SK-N-SH (cell line): ENCODE results near the gene TREM1. TPM values are rescaled to one million over a fixed set of nuclear protein-coding genes. Genes with fewer than 3 reads are reported as not detected.

Experiments used
- CTCF ChIA-PET: fragments of 300-600, 350-600 bp; formaldehyde crosslinking; extraction: SDS; loops from one replicate; lab custom pipeline; 2021; lab: Yijun Ruan, JAX
- POLR2A ChIA-PET: fragments of 350-600 bp; sonication (Branson Sonifier 250); formaldehyde crosslinking; extraction: SDS; loops from one replicate; lab custom pipeline; 2020; ENCODE audit warnings: antibody characterized with exemption, inconsistent platforms; lab: Yijun Ruan, JAX
- DNase-seq: peaks from one replicate; pipeline ENCODE4 v3.0.0; 2012
- H2AFZ ChIP-seq: fragments of 200-600 bp; sonication (generic); 2 replicates; pipeline ENCODE4 v1.8.1; 2016; ENCODE audit warnings: antibody characterized with exemption, mild to moderate bottlenecking, low read depth
- H3F3A ChIP-seq: fragments of 200-600 bp; sonication (generic); replicated peaks from 2 replicates; pipeline ENCODE3; 2016; ENCODE audit warnings: antibody characterized with exemption, mild to moderate bottlenecking; ENCODE audit not compliant: insufficient read depth
- H3K27ac ChIP-seq, 2 experiments: fragments of 200-500 bp in 1 of 2; fragments of 200-600 bp in 1 of 2; sonication (Bioruptor generic) in 1 of 2; sonication (generic), shearing (Covaris generic) in 1 of 2; 2 replicates each; pipeline versions ENCODE4 v1.5.1 to v1.6.1; 2014 to 2016; ENCODE audit warnings: low read depth in 2 of 2, inconsistent platforms in 1 of 2, low read length in 1 of 2, mild to moderate bottlenecking in 1 of 2, mixed read lengths in 1 of 2
- H3K27me3 ChIP-seq: fragments of 200-600 bp; sonication (generic), shearing (Covaris generic); 2 replicates; pipeline ENCODE4 v1.6.1; 2016; ENCODE audit warnings: mixed run types; ENCODE audit not compliant: insufficient read depth
- H3K36me3 ChIP-seq, 2 experiments: fragments of 200-500 bp in 1 of 2; fragments of 200-600 bp in 1 of 2; sonication (Bioruptor generic) in 1 of 2; sonication (generic) in 1 of 2; replicated peaks in 1 of 2; 2 replicates each; pipeline versions ENCODE3 to v1.5.1; 2014 to 2016; ENCODE audit warnings: low read length in 1 of 2, mild to moderate bottlenecking in 1 of 2; ENCODE audit not compliant: insufficient read depth in 2 of 2, control insufficient read depth in 1 of 2
- H3K4me1 ChIP-seq, 2 experiments: fragments of 200-500 bp in 1 of 2; fragments of 200-600 bp in 1 of 2; sonication (Bioruptor generic) in 1 of 2; sonication (generic), shearing (Covaris generic) in 1 of 2; 2 replicates each; pipeline versions ENCODE4 v1.5.1 to v1.6.1; 2014 to 2016; ENCODE audit warnings: low read depth in 1 of 2, low read length in 1 of 2, mixed run types in 1 of 2; ENCODE audit not compliant: insufficient read depth in 2 of 2, control insufficient read depth in 1 of 2
- H3K4me2 ChIP-seq: fragments of 200-600 bp; sonication (generic), shearing (Covaris generic); 2 replicates; pipeline ENCODE4 v1.6.1; 2017; ENCODE audit warnings: mixed run types
- H3K4me3 ChIP-seq, 2 experiments: fragments of 200-500 bp in 1 of 2; fragments of 200-600 bp in 1 of 2; sonication (Bioruptor generic) in 1 of 2; sonication (generic), shearing (Covaris generic) in 1 of 2; 2 replicates each; pipeline versions ENCODE4 v1.5.1 to v1.8.1; 2014 to 2016; ENCODE audit warnings: low read depth in 2 of 2, inconsistent platforms in 1 of 2, low read length in 1 of 2, mild to moderate bottlenecking in 1 of 2, mixed read lengths in 1 of 2, moderate library complexity in 1 of 2
- H3K79me2 ChIP-seq: fragments of 200-600 bp; sonication (generic); 2 replicates; pipeline ENCODE4 v1.8.1; 2017; ENCODE audit warnings: mild to moderate bottlenecking; ENCODE audit not compliant: insufficient read depth
- H3K9ac ChIP-seq: fragments of 200-600 bp; sonication (generic); 2 replicates; pipeline ENCODE4 v1.6.1; 2017; ENCODE audit warnings: mixed run types
- H3K9me2 ChIP-seq: fragments of 200-600 bp; sonication (generic); 2 replicates; pipeline ENCODE4 v1.6.1; 2017; ENCODE audit warnings: mixed run types
- H3K9me3 ChIP-seq: fragments of 200-600 bp; sonication (generic); 2 replicates; pipeline ENCODE4 v1.6.1; 2017; ENCODE audit warnings: mixed run types, mild to moderate bottlenecking, moderate library complexity
- H4K20me1 ChIP-seq: fragments of 200-600 bp; sonication (generic); 2 replicates; pipeline ENCODE4 v1.6.1; 2017; ENCODE audit warnings: mild to moderate bottlenecking, mixed run types; ENCODE audit not compliant: insufficient read depth
- CTCF ChIP-seq: fragments of 200-600 bp; sonication (generic); IDR thresholded peaks from 2 replicates; pipeline ENCODE4 v1.6.1; 2017; ENCODE audit warnings: antibody characterized with exemption, mild to moderate bottlenecking, moderate library complexity
- ELF1 ChIP-seq: IDR thresholded peaks from 2 replicates; pipeline ENCODE4 v1.4.0; 2012
- EZH2phosphoT487 ChIP-seq: fragments of 200-600 bp; sonication (generic); IDR thresholded peaks from 2 replicates; pipeline ENCODE4 v1.6.1; 2017; ENCODE audit warnings: low read depth, mixed run types, mild to moderate bottlenecking, antibody characterized with exemption, moderate library complexity, borderline replicate concordance
- GATA2 ChIP-seq: sonication (generic); formaldehyde crosslinking; IDR thresholded peaks from 2 replicates; pipeline ENCODE4 v1.5.0; 2020; ENCODE audit warnings: mild to moderate bottlenecking, missing genetic modification reagents
- JUND ChIP-seq: IDR thresholded peaks from 2 replicates; pipeline ENCODE4 v1.4.0; 2012
- MAX ChIP-seq: IDR thresholded peaks from 2 replicates; pipeline ENCODE4 v1.4.0; 2012; ENCODE audit warnings: low read depth
- NFIC ChIP-seq: IDR thresholded peaks from 2 replicates; pipeline ENCODE4 v1.4.0; 2012; ENCODE audit warnings: borderline replicate concordance
- NRF1 ChIP-seq: IDR thresholded peaks from 2 replicates; pipeline ENCODE4 v1.6.1; 2012; ENCODE audit warnings: low read depth, mild to moderate bottlenecking, low read length
- PBX3 ChIP-seq: IDR thresholded peaks from 2 replicates; pipeline ENCODE4; 2012
- RAD21 ChIP-seq: IDR thresholded peaks from 2 replicates; pipeline ENCODE4 v1.6.1; 2012; ENCODE audit warnings: mild to moderate bottlenecking, low read length
- RFX5 ChIP-seq: IDR thresholded peaks from 2 replicates; pipeline ENCODE4 v1.6.1; 2012; ENCODE audit warnings: mild to moderate bottlenecking, improper control_type of control experiment, low read length
- RXRA ChIP-seq: IDR thresholded peaks from 2 replicates; pipeline ENCODE4 v1.4.0; 2012; ENCODE audit warnings: low read depth, mild to moderate bottlenecking, borderline replicate concordance
- USF1 ChIP-seq: IDR thresholded peaks from 2 replicates; pipeline ENCODE4 v1.4.0; 2012; ENCODE audit warnings: low read depth, borderline replicate concordance
- USF2 ChIP-seq: fragments of 150-350 bp; IDR thresholded peaks from 2 replicates; pipeline ENCODE4 v1.6.1; 2017; ENCODE audit warnings: antibody characterized with exemption, low read length, low read depth, borderline replicate concordance
- WGBS: methylation state at CpG from one replicate; pipeline ENCODE4 v1.1.6; 2017; ENCODE audit warnings: low lambda C conversion rate; 5-methylcytosine and 5-hydroxymethylcytosine counted together
- polyA plus RNA-seq, 3 experiments: library from polyadenylated mRNA; depleted of rRNA; stranded (reverse); fragments of >200 nt; gene quantifications; 2 replicates each; pipeline ENCODE4 v1.2.3, GENCODE V29; 2012
- TF ChIP-seq, protein P1 (sequence below): IDR thresholded peaks from 2 replicates; pipeline ENCODE4 v1.6.1; 2012; ENCODE audit warnings: mild to moderate bottlenecking, low read depth, low read length, moderate library complexity
- TF ChIP-seq, protein P2 (sequence below): IDR thresholded peaks from 2 replicates; pipeline ENCODE4 v1.4.0; 2012; ENCODE audit warnings: low read depth, borderline replicate concordance

The TREM1 gene
- polyA plus RNA-seq, 1 of the 3 experiments (the other 2 are of a cell fraction): not detected

- Histone ChIP-seq H3K36me3 (no peaks in the 10 kb centered on the region), H3F3A (no peaks in the 10 kb centered on the region), H3K9ac (no peak overlapping the region), H4K20me1 (no peaks in the 10 kb centered on the region), H3K79me2 (no peaks in the 10 kb centered on the region), H3K9me3 (0 out of 2 replicates have a peak, but pooled peaks cover 8% of the 10 kb centered on the region), H3K27ac (no peak overlapping the region), H3K4me2 (no peak overlapping the region), H3K4me1 (no peaks in the 10 kb centered on the region; a peak in 2 of 4 replicates), H3K9me2 (no peaks in the 10 kb centered on the region), H3K4me3 (no peak overlapping the region), H3K27me3 (no peaks in the 10 kb centered on the region), H2AFZ (no peak overlapping the region)
- DNase-seq: no peak
- TF ChIP-seq USF1 (no peak), RFX5 (no peak), ELF1 (no peak), EZH2phosphoT487 (no peak)
- ChIA-PET POLR2A (no interaction called here), CTCF (no interaction called here)
- WGBS: 20% methylated on average over 1 of the region's 1 CpG
Observed at GRCh38 chr6:41263267-41263666, 23.2 kb downstream of the TREM1 start.

DNA sequence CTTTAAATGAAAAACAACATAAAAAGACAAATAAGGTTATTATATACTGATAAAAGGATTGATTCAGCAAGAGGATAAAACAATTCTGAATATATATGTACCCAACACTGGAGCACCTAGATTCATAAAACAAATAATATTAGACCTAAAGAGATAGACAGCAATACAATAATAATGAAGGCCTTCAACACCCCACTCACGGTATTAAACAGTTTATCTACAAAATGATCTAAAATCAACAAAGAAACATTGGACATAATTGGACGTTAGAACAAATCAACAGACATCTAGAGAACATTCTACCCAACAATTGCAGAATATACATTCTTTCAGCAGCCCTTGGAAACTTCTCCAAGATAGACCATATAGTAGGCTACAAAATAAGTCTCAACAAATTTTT lies 24.1 kb downstream of the TREM1 start:
- Histone ChIP-seq H4K20me1 (no peaks in the 10 kb centered on the region), H3F3A (peaks cover under 1% of the 10 kb centered on the region), H3K4me1 (peaks cover 0 to 8% of the 10 kb centered on the region in 2 experiments; a peak in 2 of 4 replicates), H3K4me2 (no peak overlapping the region), H3K27me3 (no peaks in the 10 kb centered on the region), H3K79me2 (no peaks in the 10 kb centered on the region), H3K27ac (no peak overlapping the region), H3K36me3 (no peaks in the 10 kb centered on the region), H3K9me3 (0 out of 2 replicates have a peak, but pooled peaks cover 8% of the 10 kb centered on the region), H2AFZ (no peak overlapping the region), H3K4me3 (no peak overlapping the region), H3K9ac (no peak overlapping the region), H3K9me2 (no peaks in the 10 kb centered on the region)
- DNase-seq: no peak
- 5% methylated on average over 2 of the region's 2 CpGs for WGBS
- POLR2A ChIA-PET: no interaction called here
- CTCF ChIA-PET: no interaction called here
- TF ChIP-seq PBX3 (no peak), GATA2 (no peak), USF1 (no peak), CTCF (no peak), RAD21 (no peak), USF2 (no peak), NFIC (no peak), RXRA (no peak), NRF1 (no peak), MAX (no peak), JUND (no peak)
- TF ChIP-seq, protein P1, sequence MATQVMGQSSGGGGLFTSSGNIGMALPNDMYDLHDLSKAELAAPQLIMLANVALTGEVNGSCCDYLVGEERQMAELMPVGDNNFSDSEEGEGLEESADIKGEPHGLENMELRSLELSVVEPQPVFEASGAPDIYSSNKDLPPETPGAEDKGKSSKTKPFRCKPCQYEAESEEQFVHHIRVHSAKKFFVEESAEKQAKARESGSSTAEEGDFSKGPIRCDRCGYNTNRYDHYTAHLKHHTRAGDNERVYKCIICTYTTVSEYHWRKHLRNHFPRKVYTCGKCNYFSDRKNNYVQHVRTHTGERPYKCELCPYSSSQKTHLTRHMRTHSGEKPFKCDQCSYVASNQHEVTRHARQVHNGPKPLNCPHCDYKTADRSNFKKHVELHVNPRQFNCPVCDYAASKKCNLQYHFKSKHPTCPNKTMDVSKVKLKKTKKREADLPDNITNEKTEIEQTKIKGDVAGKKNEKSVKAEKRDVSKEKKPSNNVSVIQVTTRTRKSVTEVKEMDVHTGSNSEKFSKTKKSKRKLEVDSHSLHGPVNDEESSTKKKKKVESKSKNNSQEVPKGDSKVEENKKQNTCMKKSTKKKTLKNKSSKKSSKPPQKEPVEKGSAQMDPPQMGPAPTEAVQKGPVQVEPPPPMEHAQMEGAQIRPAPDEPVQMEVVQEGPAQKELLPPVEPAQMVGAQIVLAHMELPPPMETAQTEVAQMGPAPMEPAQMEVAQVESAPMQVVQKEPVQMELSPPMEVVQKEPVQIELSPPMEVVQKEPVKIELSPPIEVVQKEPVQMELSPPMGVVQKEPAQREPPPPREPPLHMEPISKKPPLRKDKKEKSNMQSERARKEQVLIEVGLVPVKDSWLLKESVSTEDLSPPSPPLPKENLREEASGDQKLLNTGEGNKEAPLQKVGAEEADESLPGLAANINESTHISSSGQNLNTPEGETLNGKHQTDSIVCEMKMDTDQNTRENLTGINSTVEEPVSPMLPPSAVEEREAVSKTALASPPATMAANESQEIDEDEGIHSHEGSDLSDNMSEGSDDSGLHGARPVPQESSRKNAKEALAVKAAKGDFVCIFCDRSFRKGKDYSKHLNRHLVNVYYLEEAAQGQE: no peak
- TF ChIP-seq, protein P2, sequence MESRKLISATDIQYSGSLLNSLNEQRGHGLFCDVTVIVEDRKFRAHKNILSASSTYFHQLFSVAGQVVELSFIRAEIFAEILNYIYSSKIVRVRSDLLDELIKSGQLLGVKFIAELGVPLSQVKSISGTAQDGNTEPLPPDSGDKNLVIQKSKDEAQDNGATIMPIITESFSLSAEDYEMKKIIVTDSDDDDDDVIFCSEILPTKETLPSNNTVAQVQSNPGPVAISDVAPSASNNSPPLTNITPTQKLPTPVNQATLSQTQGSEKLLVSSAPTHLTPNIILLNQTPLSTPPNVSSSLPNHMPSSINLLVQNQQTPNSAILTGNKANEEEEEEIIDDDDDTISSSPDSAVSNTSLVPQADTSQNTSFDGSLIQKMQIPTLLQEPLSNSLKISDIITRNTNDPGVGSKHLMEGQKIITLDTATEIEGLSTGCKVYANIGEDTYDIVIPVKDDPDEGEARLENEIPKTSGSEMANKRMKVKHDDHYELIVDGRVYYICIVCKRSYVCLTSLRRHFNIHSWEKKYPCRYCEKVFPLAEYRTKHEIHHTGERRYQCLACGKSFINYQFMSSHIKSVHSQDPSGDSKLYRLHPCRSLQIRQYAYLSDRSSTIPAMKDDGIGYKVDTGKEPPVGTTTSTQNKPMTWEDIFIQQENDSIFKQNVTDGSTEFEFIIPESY: no peak
